BLaER1 (cell line): ENCODE measurements around the gene CST8.
"Not testable (repeated sequence)": the region's sequence is repeated elsewhere in the genome, so short reads cannot be mapped to it uniquely, and the experiment has no call there.

ENCODE experiments used
- H3K27ac ChIP-seq: shearing (Covaris generic); formaldehyde crosslinking; 2 replicates; pipeline ENCODE4 v1.8.1; 2022
- H3K27me3 ChIP-seq: shearing (Covaris generic); formaldehyde crosslinking; 2 replicates; pipeline ENCODE4 v1.8.1; 2022
- H3K36me3 ChIP-seq: shearing (Covaris generic); formaldehyde crosslinking; 2 replicates; pipeline ENCODE4 v1.8.1; 2022
- H3K4me1 ChIP-seq: shearing (Covaris generic); formaldehyde crosslinking; 2 replicates; pipeline ENCODE4 v1.8.1; 2022
- H3K4me2 ChIP-seq: shearing (Covaris generic); formaldehyde crosslinking; 2 replicates; pipeline ENCODE4 v1.8.1; 2022
- H3K4me3 ChIP-seq: shearing (Covaris generic); formaldehyde crosslinking; 2 replicates; pipeline ENCODE4 v1.8.1; 2022
- H3K9ac ChIP-seq: shearing (Covaris generic); formaldehyde crosslinking; 2 replicates; pipeline ENCODE4 v1.8.1; 2022
- H3K9me3 ChIP-seq: shearing (Covaris generic); formaldehyde crosslinking; 2 replicates; pipeline ENCODE4 v1.8.1; 2022
- H4K20me1 ChIP-seq: shearing (Covaris generic); formaldehyde crosslinking; 2 replicates; pipeline ENCODE4 v1.8.1; 2022
- Cebpa-rat ChIP-seq: shearing (Covaris generic); IDR thresholded peaks from 2 replicates; pipeline ENCODE4 v1.8.1; 2022

CST8 gene

GRCh38 chr20:23452776-23453175, 38.1 kb upstream of the CST8 start, which contains the start of gene CST11:
Gene CST11 (minus strand): TSS chr20:23452876. CDS start chr20:23452811, 65 bp downstream.
- no peak within 1 kb of the TSS for H3K9ac ChIP-seq
- H3K4me3 ChIP-seq: no peak within 1 kb of the TSS
- H3K27ac ChIP-seq: no peak within 1 kb of the TSS
- H3K27me3 ChIP-seq: no peaks in the 10 kb centered on the region
- no peaks in the 10 kb centered on the region for H4K20me1 ChIP-seq
- H3K4me1 ChIP-seq: peaks cover 49% of the 10 kb centered on the region
- no peaks in the 10 kb centered on the region for H3K9me3 ChIP-seq
- TF ChIP-seq Cebpa-rat: no peak
- peak within 1 kb of the TSS; percentile 36; the same call in 1 of the 2 replicates for H3K4me2 ChIP-seq
- no peaks in the 10 kb centered on the region for H3K36me3 ChIP-seq

- H3K27me3 ChIP-seq: no peaks in the 10 kb centered on the region
- H3K36me3 ChIP-seq: no peaks in the 10 kb centered on the region
- H3K9ac ChIP-seq: no peak overlapping the region
- no peak for TF ChIP-seq Cebpa-rat
- peaks cover 60% of the 10 kb centered on the region for H3K4me1 ChIP-seq
- no peaks in the 10 kb centered on the region for H3K9me3 ChIP-seq
- peak overlapping the region; percentile 36; the same call in 1 of the 2 replicates for H3K4me2 ChIP-seq
- no peak overlapping the region for H3K27ac ChIP-seq
- H3K4me3 ChIP-seq: no peak overlapping the region
- no peaks in the 10 kb centered on the region for H4K20me1 ChIP-seq
Measured at GRCh38 chr20:23453549-23454543, 37.1 kb upstream of the CST8 start.

- Histone ChIP-seq H4K20me1 (no peaks in the 10 kb centered on the region), H3K9ac (no peak overlapping the region), H3K4me2 (no peak overlapping the region), H3K9me3 (no peaks in the 10 kb centered on the region), H3K4me1 (peaks cover 58% of the 10 kb centered on the region), H3K27me3 (no peaks in the 10 kb centered on the region), H3K27ac (no peak overlapping the region), H3K36me3 (no peaks in the 10 kb centered on the region), H3K4me3 (no peak overlapping the region)
- TF ChIP-seq Cebpa-rat: no peak
Measured at GRCh38 chr20:23454816-23455215, 36.1 kb upstream of the CST8 start.

- no peaks in the 10 kb centered on the region for H4K20me1 ChIP-seq
- no peak overlapping the region for H3K4me3 ChIP-seq
- H3K27me3 ChIP-seq: no peaks in the 10 kb centered on the region
- H3K4me1 ChIP-seq: peaks cover 57% of the 10 kb centered on the region
- TF ChIP-seq Cebpa-rat: no peak
- H3K9ac ChIP-seq: peak overlapping the region; percentile 10; the same call in 1 of the 2 replicates
- peak overlapping the region; percentile 71 for H3K4me2 ChIP-seq
- H3K27ac ChIP-seq: 0 out of 2 replicates have a peak overlapping the region, but pooled peaks have one; percentile 52
- H3K9me3 ChIP-seq: no peaks in the 10 kb centered on the region
- no peaks in the 10 kb centered on the region for H3K36me3 ChIP-seq
Measured at GRCh38 chr20:23455639-23456038, 35.3 kb upstream of the CST8 start.

GRCh38 chr20:23456409-23456808, 34.5 kb upstream of the CST8 start:
- TF ChIP-seq Cebpa-rat: no peak
- H3K4me3 ChIP-seq: peak overlapping the region; percentile 12; the same call in 1 of the 2 replicates
- no peaks in the 10 kb centered on the region for H4K20me1 ChIP-seq
- peak overlapping the region; percentile 71 for H3K4me2 ChIP-seq
- no peaks in the 10 kb centered on the region for H3K36me3 ChIP-seq
- H3K4me1 ChIP-seq: peaks cover 57% of the 10 kb centered on the region
- H3K27ac ChIP-seq: peak overlapping the region; percentile 52
- peak overlapping the region; percentile 10; the same call in 1 of the 2 replicates for H3K9ac ChIP-seq
- H3K9me3 ChIP-seq: no peaks in the 10 kb centered on the region
- H3K27me3 ChIP-seq: no peaks in the 10 kb centered on the region

GRCh38 chr20:23456873-23457272, 34.0 kb upstream of the CST8 start:
- Histone ChIP-seq H3K27me3 (no peaks in the 10 kb centered on the region), H3K9me3 (no peaks in the 10 kb centered on the region), H3K36me3 (no peaks in the 10 kb centered on the region), H4K20me1 (no peaks in the 10 kb centered on the region), H3K27ac (peak overlapping the region; percentile 52), H3K9ac (peak overlapping the region; percentile 10; the same call in 1 of the 2 replicates), H3K4me3 (no peak overlapping the region), H3K4me2 (peak overlapping the region; percentile 71), H3K4me1 (peaks cover 57% of the 10 kb centered on the region)
- TF ChIP-seq Cebpa-rat: no peak

GRCh38 chr20:23459461-23460150, 31.3 kb upstream of the CST8 start:
- Histone ChIP-seq H4K20me1 (no peaks in the 10 kb centered on the region), H3K27me3 (no peaks in the 10 kb centered on the region), H3K4me2 (no peak overlapping the region), H3K4me3 (no peak overlapping the region), H3K9ac (no peak overlapping the region), H3K4me1 (peaks cover 38% of the 10 kb centered on the region), H3K9me3 (peaks cover 14% of the 10 kb centered on the region), H3K27ac (no peak overlapping the region), H3K36me3 (no peaks in the 10 kb centered on the region)
- no peak for TF ChIP-seq Cebpa-rat

- Histone ChIP-seq H3K9me3 (peaks cover 27% of the 10 kb centered on the region), H3K27me3 (no peaks in the 10 kb centered on the region)
- no peak for TF ChIP-seq Cebpa-rat
Measured at GRCh38 chr20:23461180-23461579, 29.7 kb upstream of the CST8 start.

GRCh38 chr20:23466961-23467360, 24.0 kb upstream of the CST8 start:
- H3K4me3 ChIP-seq, H3K9ac ChIP-seq, H3K27me3 ChIP-seq, H3K27ac ChIP-seq, H4K20me1 ChIP-seq, H3K4me1 ChIP-seq, H3K36me3 ChIP-seq, H3K4me2 ChIP-seq: not testable (repeated sequence)
- H3K9me3 ChIP-seq: peaks cover 52% of the 10 kb centered on the region

More at GRCh38 chr20:23461180-23461579, 29.7 kb upstream of the CST8 start:
- H3K27ac ChIP-seq: no peak overlapping the region
- no peak overlapping the region for H3K4me3 ChIP-seq
- no peak overlapping the region for H3K4me2 ChIP-seq
- H4K20me1 ChIP-seq: no peaks in the 10 kb centered on the region
- H3K4me1 ChIP-seq: peaks cover 29% of the 10 kb centered on the region
- H3K36me3 ChIP-seq: no peaks in the 10 kb centered on the region
- H3K9ac ChIP-seq: no peak overlapping the region

GRCh38 chr20:23472306-23472705, 18.6 kb upstream of the CST8 start:
- not testable (repeated sequence) for H4K20me1 ChIP-seq, H3K4me3 ChIP-seq, H3K9ac ChIP-seq, H3K36me3 ChIP-seq, H3K4me2 ChIP-seq, H3K27ac ChIP-seq, H3K4me1 ChIP-seq, H3K27me3 ChIP-seq
- peaks cover 14% of the 10 kb centered on the region for H3K9me3 ChIP-seq

- not testable (repeated sequence) for H3K27ac ChIP-seq, H3K4me2 ChIP-seq, H3K4me3 ChIP-seq, H4K20me1 ChIP-seq, H3K9me3 ChIP-seq, H3K27me3 ChIP-seq, H3K4me1 ChIP-seq, H3K36me3 ChIP-seq, H3K9ac ChIP-seq
Measured at GRCh38 chr20:23473293-23473692, 17.6 kb upstream of the CST8 start.
